Ovary (tissue), 9 donors: ENCODE results near the gene LSM8. TPM values are rescaled to one million over a fixed set of nuclear protein-coding genes. Genes with fewer than 3 reads are reported as not detected.

ENCODE experiments used
- DNase-seq, 5 donors: peaks; one replicate each; pipeline ENCODE4 v3.0.0-alpha.2; 2019 to 2020
- H3K27ac ChIP-seq, 2 donors: fragments of 200-600 bp; one replicate each; pipeline versions ENCODE4 v1.5.1 to v1.8.0; 2019 to 2022
- H3K27me3 ChIP-seq: fragments of 200-600 bp; one replicate; pipeline ENCODE4 v1.8.0; 2022
- H3K36me3 ChIP-seq: fragments of 200-600 bp; sonication (generic); one replicate; pipeline ENCODE4 v1.5.1; 2019
- H3K4me1 ChIP-seq: one replicate; pipeline ENCODE4 v1.8.1; 2013; ENCODE audit warnings: mild to moderate bottlenecking, moderate library complexity; ENCODE audit not compliant: insufficient read depth
- H3K4me3 ChIP-seq: fragments of 200-600 bp; sonication (generic); one replicate; pipeline ENCODE4 v1.5.1; 2017
- H3K9me3 ChIP-seq, 2 donors: fragments of 200-600 bp in 1 of 2; sonication (generic) in 1 of 2; one replicate each; pipeline versions ENCODE4 v1.5.1 to v1.8.1; 2013 to 2019; ENCODE audit warnings: mild to moderate bottlenecking in 1 of 2, moderate library complexity in 1 of 2
- EP300 ChIP-seq: sonication (generic); formaldehyde crosslinking; IDR thresholded peaks from one replicate; pipeline ENCODE4 v1.6.1; 2017; ENCODE audit warnings: antibody characterized with exemption
- POLR2A ChIP-seq: fragments of 450-650 bp; IDR thresholded peaks from one replicate; pipeline ENCODE4 v1.6.1; 2017; ENCODE audit warnings: antibody characterized with exemption, mild to moderate bottlenecking, moderate library complexity
- WGBS, 3 donors: extraction: QIAGEN DNeasy Blood & Tissue Kit in 1 of 3; methylation state at CpG; one replicate each; pipeline versions ENCODE4 v1.1.5 to v1.1.7; 2013 to 2017; 5-methylcytosine and 5-hydroxymethylcytosine counted together
- intact Hi-C, 4 donors: fragments of 100-400 bp; cut with DNase I; formaldehyde crosslinking; loops; one replicate each; pipeline versions ENCODE4 v1.11.0 to v1.15.1; 2022 to 2023
- polyA plus RNA-seq, 2 donors: library from polyadenylated mRNA; stranded (reverse); fragments of 200-250 nt in 1 of 2; fragments of 350-450 nt in 1 of 2; fragmentation: Illumina TruSeq in 1 of 2; extraction: RNeasy Lipid Tissue Mini Kit (QIAGEN cat#74804) in 1 of 2; gene quantifications; one replicate each; pipeline ENCODE4 v1.2.3, GENCODE V29; 2013 to 2014
- total RNA-seq, 7 donors: library from RNA; depleted of rRNA in 2 of 7; stranded (reverse); fragments of >200 nt in 2 of 7; fragmentation: NEBNext Ultra II Directional in 3 of 7; extraction: Animal tissue kit (Norgen Biotek cat#: 25700) in 3 of 7; gene quantifications; one replicate each; pipeline versions ENCODE4 v1.1.0 to v1.2.4, GENCODE V29; 2016 to 2023
- TF ChIP-seq, protein P1 (sequence below), 3 donors: fragments of 450-650 bp in 2 of 3; fragments of 200-600 bp in 1 of 3; IDR thresholded peaks; one replicate each; pipeline versions ENCODE4 v1.5.1 to v1.8.0; 2016 to 2022; ENCODE audit warnings: antibody characterized with exemption in 3 of 3, mild to moderate bottlenecking in 1 of 3
- donor health status: DM: no; HTN: no; CAD: no; lungs with moderate emphysema.
- donor health status: DM: no; HTN: no; CAD: no.
- donor health status: Bipolar disorder and iron deficiency.
- donor health status: DM: yes; HTN: yes; CAD: no.
- donor health status: DM: no; HTN: no; CAD: no.
- donor health status: DM: yes; HTN: yes; CAD: no.

LSM8 gene
- total and polyA plus RNA-seq, 9 donors: 16.8 to 31.4 (median 22.9) TPM

DNA sequence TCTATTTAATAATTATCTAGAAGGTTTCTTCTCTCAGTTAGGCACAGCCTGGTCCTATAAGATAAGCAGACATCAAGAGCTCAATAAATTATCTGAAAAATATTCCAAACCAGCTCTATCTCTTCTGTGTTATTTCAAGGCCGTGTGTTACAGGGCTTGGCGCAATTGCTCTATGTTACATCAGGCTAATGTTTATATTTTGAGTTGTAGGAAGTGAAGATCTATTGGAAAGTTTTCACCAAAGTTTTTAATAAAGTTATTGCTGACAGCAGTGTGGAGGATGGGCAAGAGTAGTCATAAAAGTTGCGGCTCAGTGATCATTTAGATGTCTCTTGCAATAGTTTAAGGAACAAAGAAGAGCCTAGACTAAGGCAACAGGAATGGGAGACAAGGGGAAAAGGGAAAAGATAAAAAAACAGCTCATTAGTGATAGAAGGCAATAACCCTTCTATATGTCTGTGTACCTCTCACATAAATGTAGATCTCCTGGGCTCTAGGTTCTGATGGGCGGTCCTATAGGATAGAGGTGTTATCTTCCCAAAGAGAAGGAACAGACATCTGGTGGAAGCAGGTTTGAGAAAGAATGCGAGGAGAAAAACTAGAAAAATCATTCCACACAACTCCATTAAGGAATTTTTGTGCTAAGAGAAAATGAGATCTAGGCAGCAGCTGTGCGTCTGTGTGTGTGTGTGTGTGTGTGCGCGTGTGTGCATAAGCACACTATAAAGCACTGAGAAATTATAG lies 34.6 kb downstream of the LSM8 start:
- intact Hi-C loops: no loop called here
- Histone ChIP-seq H3K36me3 (no peaks in the 10 kb centered on the region), H3K27ac (no peak overlapping the region), H3K27me3 (no peaks in the 10 kb centered on the region), H3K4me3 (no peak overlapping the region), H3K9me3 (no peaks in the 10 kb centered on the region), H3K4me1 (peaks cover 2% of the 10 kb centered on the region)
- DNase-seq: no peak
- TF ChIP-seq, protein P1, sequence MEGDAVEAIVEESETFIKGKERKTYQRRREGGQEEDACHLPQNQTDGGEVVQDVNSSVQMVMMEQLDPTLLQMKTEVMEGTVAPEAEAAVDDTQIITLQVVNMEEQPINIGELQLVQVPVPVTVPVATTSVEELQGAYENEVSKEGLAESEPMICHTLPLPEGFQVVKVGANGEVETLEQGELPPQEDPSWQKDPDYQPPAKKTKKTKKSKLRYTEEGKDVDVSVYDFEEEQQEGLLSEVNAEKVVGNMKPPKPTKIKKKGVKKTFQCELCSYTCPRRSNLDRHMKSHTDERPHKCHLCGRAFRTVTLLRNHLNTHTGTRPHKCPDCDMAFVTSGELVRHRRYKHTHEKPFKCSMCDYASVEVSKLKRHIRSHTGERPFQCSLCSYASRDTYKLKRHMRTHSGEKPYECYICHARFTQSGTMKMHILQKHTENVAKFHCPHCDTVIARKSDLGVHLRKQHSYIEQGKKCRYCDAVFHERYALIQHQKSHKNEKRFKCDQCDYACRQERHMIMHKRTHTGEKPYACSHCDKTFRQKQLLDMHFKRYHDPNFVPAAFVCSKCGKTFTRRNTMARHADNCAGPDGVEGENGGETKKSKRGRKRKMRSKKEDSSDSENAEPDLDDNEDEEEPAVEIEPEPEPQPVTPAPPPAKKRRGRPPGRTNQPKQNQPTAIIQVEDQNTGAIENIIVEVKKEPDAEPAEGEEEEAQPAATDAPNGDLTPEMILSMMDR (IDR thresholded peaks at IDR 0.05): no peak
- no peak for TF ChIP-seq POLR2A
- 45 to 54% (median 46%) methylated on average over 8 of the region's 8 CpGs for WGBS, 3 donors

GRCh38 chr7:118219157-118219512 lies 35.2 kb downstream of the LSM8 start:
- 91 to 93% (median 91%) methylated on average over 3 of the region's 3 CpGs for WGBS, 3 donors
- no peak overlapping the region for H3K27ac ChIP-seq
- H3K36me3 ChIP-seq: no peaks in the 10 kb centered on the region
- H3K27me3 ChIP-seq: no peaks in the 10 kb centered on the region
- no peak overlapping the region for H3K4me3 ChIP-seq
- TF ChIP-seq, protein P1 (IDR thresholded peaks at IDR 0.05): no peak
- no peak for DNase-seq
- intact Hi-C loops: no loop called here
- H3K9me3 ChIP-seq: no peaks in the 10 kb centered on the region
- peaks cover 2% of the 10 kb centered on the region for H3K4me1 ChIP-seq

DNA sequence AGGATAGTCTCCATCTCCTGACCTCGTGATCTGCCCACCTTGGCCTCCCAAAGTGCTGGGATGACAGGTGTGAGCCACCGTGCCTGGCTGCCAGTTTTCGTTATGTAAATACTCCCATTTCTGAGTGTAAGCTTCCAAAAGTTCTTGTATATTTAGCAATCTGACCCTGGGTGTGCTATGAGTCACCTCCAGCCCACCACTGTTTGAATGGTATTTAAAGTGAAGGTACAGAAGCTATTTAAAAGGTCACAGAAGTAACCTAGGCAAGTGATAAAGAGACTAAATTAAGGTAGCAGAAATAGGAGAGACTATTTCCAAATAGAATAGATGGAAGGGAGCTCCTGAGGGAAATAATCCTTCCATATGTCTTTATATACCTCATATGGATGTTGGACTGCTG lies 36.6 kb downstream of the LSM8 start:
- Histone ChIP-seq H3K4me3 (no peak overlapping the region), H3K9me3 (no peaks in the 10 kb centered on the region), H3K27me3 (no peaks in the 10 kb centered on the region), H3K36me3 (no peaks in the 10 kb centered on the region), H3K4me1 (peaks cover 2% of the 10 kb centered on the region), H3K27ac (no peak overlapping the region)
- DNase-seq: no peak
- TF ChIP-seq, protein P1 (IDR thresholded peaks at IDR 0.05): no peak
- TF ChIP-seq POLR2A: no peak
- TF ChIP-seq EP300: no peak
- intact Hi-C loops: no loop called here
- WGBS, 3 donors: 55 to 73% (median 58%) methylated on average over 3 of the region's 3 CpGs

DNA sequence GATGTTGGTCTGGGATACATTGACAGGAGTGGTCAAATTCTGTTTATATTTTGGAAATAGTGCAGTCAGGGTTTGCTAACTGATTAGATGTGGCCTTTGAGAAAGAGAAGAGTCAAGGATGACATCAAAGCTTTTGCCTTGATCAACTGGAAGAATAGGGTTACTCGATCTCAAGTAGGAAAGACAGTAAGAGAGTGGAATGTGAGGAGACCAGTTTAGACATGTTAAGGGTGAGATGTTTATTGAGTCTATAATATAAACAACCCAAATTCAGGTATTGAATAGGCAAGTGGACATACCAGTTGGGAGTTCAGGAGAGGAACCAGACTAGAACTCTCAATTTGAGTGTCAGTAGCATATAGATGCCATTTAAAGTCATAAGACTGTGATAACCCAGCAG lies 38.6 kb downstream of the LSM8 start:
- H3K27ac ChIP-seq: no peak overlapping the region
- H3K4me1 ChIP-seq: peaks cover 2% of the 10 kb centered on the region
- TF ChIP-seq POLR2A: no peak
- TF ChIP-seq, protein P1 (IDR thresholded peaks at IDR 0.05): no peak
- no peak for TF ChIP-seq EP300
- no peaks in the 10 kb centered on the region for H3K36me3 ChIP-seq
- no peak for DNase-seq
- H3K27me3 ChIP-seq: no peaks in the 10 kb centered on the region
- intact Hi-C loops: no loop called here
- WGBS, 3 donors: 93 to 98% (median 95%) methylated on average over 1 of the region's 1 CpG
- no peaks in the 10 kb centered on the region for H3K9me3 ChIP-seq
- H3K4me3 ChIP-seq: no peak overlapping the region
